Mammary epithelial cell (primary cell): ENCODE results near the gene ATP10D.

Experiments
- CTCF ChIP-seq, 2 donors: IDR thresholded peaks in 1 of 2; conservative IDR thresholded peaks in 1 of 2; 2 replicates each; pipeline ENCODE4 v1.5.1; 2011 to 2012; ENCODE audit warnings: inconsistent platforms in 2 of 2, low read length in 2 of 2, mild to moderate bottlenecking in 2 of 2, control low read depth in 1 of 2, low read depth in 1 of 2; ENCODE audit not compliant: insufficient read depth in 1 of 2; ENCODE audit errors: extremely low read depth in 1 of 2
- EZH2 ChIP-seq: IDR thresholded peaks from 2 replicates; pipeline ENCODE4 v1.6.1; 2012; ENCODE audit warnings: low read length, inconsistent platforms, borderline replicate concordance

- no peak for TF ChIP-seq CTCF (conservative IDR thresholded peaks at IDR 0.05 in 1 of 2, IDR thresholded peaks at IDR 0.05 in 1 of 2; ENCODE audit: extremely low read depth in 1 of 2, insufficient read depth in 1 of 2, low read depth in 1 of 2, low read length in 2 of 2)
- no peak for TF ChIP-seq EZH2
Observed at GRCh38 chr4:47471591-47471990, 13.5 kb upstream of the ATP10D start.
